Stimulated activated CD4-positive, alpha-beta T cell treated with anti-CD3 and anti-CD28 coated beads, TNF-alpha, amount 100 ng/mL, for 24 hours (primary cell): ENCODE measurements around the gene FLNC.
A peak's percentile ranks its signal among the peaks of the same experiment; 100 is the strongest.

Experiments used
- DNase-seq, 3 experiments: peaks; one replicate each; pipeline ENCODE4 v3.0.0-alpha.2; 2020; ENCODE audit warnings: low read depth in 3 of 3

The FLNC gene

DNA sequence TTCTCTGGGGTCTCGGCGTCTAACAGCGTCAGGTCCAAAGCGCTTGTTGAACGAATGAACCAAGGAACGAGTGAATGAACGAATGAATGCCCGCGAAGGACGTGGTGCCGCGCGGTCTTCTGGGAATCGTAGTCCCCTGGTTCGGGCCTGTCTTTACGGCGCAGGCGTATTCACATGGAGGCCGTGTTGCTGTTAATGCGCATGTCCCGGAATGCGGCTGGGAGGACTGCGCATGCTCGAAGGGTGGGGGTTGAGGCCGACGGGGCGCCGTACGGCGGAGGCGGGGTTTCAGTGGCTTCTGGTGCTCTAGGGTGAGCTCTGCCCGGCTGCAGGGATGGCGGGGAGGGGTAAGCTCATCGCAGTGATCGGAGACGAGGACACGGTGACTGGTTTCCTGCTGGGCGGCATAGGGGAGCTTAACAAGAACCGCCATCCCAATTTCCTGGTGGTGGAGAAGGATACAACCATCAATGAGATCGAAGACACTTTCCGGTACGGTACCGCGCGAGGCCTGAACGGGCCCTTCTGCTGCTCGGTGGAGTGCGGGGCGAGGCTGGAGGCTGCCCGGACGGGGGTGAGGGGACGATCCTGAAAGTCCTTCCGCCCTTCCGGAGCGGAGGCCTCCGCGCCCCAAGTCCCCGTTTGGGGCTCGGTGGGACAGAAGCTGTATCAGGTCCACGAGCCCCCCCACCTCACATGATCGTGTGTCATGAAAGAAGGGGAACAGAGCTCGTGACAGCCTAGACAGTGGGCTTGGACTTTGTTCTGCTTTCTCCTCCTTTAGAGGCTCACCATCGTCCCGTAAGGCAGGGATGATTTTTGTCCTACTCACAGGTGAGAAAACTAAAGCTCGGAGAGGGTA lies 32.6 kb downstream of the FLNC start, which contains the start of gene ATP6V1F:
Gene ATP6V1F (plus strand): TSS at position 286 of the 862 bp plus-strand sequence. CDS start 49 bp downstream, at position 335.
- peak; percentile 98 to 99 (median 99) for DNase-seq

- DNase-seq: peak in 1 of 3 experiments; percentile 47
Observed at GRCh38 chr7:128863433-128863989, 33.3 kb downstream of the FLNC start.

GRCh38 chr7:128865303-128865702 lies 35.1 kb downstream of the FLNC start:
- no peak for DNase-seq

DNA sequence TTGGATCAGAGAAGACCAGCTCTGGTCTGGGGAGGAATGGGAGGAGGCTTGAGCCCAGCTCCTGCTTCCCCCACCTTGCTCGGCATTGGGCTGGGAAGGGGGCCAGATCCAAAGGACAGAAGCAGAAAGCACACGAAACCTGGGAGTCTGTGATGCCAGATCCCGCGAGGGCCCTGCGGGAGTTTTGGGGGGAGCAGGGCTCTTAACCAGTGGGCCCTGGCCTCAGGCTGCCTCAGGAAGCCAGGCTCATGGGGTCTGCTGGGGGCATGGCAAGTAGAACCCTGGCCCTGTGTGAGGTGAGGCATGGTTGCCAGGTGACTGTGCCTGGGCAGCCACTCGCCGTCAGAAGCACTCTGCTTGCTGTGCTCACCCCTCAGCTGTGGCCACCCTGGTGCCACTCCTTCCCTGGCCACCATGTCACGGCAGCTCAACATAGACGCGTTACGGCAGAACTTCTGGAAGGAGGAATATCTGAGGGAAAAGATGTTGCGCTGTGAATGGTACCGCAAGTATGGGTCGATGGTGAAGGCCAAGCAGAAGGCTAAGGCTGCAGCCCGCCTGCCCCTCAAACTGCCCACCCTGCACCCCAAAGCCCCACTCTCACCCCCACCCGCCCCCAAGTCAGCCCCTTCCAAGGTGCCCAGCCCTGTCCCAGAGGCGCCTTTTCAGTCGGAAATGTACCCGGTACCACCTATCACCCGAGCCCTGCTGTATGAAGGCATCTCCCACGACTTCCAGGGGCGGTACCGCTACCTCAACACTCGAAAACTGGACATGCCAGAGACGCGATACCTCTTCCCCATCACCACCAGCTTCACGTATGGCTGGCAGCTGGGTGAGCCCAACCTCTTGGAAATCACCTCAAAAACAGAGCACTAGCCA lies 36.0 kb downstream of the FLNC start:
- no peak for DNase-seq

DNA sequence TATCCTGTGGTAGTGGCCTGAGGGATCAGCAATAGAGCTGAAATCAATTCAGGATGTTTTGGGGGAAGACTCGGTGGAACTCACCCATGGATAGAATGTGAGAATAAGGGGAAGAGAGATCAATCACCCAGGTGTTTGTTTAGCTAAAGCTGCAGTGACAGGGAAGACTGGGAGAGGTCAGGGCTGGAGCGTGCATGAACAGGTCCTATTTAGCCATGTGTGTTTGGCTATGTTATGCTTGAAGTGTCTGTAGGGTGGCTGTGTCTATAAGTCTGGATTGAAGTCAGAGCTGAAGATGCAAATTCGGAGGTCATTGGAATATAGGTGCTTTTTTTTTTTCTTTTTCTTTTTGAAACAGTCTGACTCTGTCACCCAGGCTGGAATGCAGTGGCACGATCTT lies 37.0 kb downstream of the FLNC start:
- no peak for DNase-seq

DNA sequence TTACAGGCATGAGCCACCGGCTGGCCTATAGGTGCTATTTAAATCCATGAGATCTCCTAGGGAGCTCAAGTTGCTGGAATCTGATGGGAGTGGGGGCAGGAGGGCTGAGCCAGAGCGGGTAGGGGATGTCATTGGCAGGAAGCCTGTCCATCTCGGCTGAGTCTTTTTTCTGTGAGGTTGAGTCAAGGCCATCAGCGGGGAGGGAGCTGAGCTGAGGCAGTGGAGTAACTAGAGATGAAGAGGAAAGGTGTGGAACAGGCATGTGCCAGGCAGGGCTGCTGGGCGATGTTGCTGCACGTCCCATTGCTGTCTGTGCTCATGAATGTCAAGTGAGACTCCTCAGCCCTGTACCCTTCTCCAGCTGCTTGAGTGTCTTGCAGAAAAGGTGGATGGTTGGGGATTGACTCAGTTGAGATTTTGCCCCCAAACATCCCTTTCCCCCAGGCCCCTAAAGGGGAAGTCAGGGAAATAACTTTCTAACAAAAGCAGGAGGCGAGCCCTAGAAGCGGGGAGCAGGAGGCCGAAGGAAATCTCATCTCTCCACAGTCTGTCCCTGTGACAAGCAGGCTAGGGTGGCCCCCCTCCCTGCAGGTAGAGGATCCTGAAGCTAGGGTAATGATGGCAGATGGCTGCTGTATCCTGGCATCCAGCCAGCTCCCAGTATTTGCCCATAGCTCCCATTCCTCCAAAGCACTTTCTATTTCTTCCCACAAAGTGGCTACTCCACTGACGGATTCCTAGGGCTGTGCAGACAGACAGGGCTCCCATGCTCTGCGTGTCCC lies 37.8 kb downstream of the FLNC start:
- DNase-seq: no peak

DNA sequence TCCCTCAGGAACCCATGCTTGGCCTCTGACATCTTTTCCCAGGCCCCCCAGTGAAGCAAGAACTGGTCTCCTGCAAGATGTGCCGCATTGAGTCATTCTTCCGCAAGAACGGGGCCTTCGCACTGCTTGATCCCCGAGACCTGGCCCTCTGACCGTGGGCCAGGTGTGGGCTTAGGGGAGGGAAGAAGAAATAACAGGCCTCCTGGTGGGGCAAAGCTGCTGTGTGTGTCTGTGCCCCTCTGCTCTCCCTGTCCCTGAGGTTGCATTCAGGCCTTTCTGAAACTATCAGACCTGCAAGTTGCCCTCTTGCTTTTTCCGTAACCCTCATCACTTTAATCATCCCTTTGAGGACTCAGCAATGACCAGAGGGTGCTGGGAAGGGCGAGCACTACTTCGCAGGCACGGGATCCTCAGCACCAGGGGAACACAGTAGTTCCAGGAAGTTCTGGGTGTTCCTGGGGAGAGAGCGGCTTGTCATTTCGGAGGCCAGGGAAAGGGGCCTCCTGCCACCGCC lies 38.5 kb downstream of the FLNC start:
- no peak for DNase-seq

DNA sequence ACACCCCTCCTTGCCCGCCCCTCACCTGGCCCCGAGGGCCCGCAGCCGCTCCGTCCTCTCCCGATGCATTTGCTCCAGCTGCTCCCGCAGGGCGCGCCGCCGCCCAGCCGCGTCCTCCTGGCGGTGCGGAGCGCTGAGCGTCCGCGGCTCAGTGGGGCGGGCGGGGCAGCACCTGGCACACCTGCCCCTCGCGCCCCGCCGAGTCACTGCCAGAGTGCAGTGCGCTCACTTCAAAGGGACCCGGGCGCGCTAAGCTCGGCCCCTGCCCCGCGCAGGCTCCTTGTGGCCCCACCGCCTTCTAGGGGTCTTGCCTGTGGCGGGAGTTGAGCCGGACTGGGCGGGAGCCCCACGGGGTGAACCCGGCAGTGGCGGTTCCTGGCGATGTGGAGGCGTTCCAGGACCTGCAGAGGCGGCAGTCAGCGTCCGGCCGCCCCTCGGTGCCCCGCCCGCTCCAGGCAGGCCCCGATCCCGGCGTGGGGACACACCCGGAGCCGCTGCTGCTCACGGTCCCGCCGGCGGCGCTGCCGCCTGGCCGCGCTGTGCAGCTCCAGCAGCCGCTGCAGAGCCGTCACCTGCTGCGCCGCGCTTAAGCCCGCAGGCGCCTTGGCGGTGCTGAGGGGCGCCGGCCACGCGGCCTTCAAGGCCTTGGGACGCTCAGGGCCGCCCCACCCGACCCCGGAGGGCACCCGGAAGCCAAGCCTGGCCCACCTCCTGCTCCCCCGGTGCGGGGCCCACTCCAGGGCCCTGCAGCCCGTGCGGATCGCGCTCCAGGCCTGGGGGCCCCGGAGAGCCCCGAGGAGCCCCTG lies 39.1 kb downstream of the FLNC start:
- peak in 1 of 3 experiments; percentile 42 for DNase-seq

DNA sequence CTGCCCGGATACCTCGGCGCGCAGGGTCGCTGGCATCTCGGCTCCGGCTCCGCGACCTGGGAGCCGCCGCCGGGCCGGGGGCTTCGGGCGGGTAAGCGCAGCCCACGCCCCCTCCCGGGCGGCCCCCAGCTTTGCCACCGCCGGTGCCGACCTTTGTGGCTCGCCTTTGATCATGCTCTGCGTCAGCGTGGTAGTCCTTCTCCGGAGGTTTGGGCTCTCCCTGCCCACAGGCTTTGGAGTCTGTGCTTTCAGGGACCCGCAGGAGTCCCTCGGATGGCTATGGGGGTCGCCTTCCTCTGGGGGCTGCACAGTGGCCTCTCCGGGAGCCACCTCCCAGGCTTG lies 39.7 kb downstream of the FLNC start:
- peak in 1 of 3 experiments; percentile 24 for DNase-seq

DNA sequence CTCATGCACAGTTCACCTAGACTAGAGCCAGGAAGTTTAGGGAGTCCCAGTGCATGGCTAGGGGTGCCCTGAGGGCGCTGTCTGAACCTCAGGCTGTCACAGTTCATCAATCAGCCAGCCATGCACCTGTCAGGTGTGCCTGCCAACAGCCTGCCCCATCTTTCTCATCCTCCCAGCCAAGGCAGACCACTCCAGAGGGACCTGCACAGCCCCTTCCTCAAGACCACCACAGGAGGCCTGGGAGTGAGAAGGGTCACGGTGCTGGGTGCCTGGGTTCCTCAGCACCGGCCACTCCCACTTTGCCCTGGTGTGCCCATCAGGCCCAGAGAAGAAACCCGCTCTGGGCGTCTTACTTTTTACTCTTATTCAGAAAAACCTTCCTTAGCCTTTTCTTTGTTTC lies 40.8 kb downstream of the FLNC start:
- DNase-seq: no peak

- DNase-seq: no peak
Observed at GRCh38 chr7:128872394-128872824, 42.2 kb downstream of the FLNC start.

- no peak for DNase-seq
Observed at GRCh38 chr7:128873234-128873633, 43.0 kb downstream of the FLNC start.

- DNase-seq: no peak
Observed at GRCh38 chr7:128874140-128875031, 44.2 kb downstream of the FLNC start.

- no peak for DNase-seq
Observed at GRCh38 chr7:128875523-128875948, 45.3 kb downstream of the FLNC start.

DNA sequence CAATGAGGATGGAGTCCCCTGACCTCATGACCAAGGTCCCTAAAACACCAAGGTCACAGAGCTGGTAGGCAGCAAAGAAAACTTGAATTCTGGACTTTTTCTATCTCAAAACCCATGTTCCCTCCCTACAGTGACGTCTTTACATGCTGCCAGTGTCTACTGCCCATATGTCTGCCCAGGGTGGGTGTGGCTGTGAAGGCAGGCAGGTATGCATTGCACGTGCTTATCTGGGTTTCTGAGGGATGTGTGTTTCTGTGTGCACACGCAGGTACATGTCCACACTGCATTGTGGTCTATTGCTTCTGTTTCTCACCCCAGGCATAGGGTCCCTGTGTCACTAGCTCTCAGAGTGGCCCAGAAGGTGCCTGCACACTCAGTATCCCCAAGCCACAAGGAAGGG lies 45.9 kb downstream of the FLNC start:
- DNase-seq: no peak

DNA sequence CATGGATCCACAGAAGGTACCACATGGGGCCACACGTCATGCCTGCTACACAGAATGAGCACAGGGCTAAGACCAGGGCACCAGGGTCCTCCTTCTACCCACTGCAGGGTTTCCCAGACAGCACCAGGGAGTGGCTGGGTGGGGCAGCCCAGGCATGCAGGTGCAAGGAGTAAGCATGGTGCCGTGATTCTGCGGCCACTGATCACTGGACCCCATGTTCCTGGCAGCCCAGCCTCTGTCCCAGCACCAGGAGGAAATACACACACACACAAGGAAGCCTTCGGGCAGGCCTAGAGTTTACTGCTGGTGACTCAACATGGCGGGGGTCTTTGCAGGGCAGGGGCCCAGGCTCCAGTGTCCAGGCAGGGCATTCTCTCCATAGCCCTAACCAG lies 46.4 kb downstream of the FLNC start:
- no peak for DNase-seq

GRCh38 chr7:128876978-128877755 lies 47.0 kb downstream of the FLNC start:
- no peak for DNase-seq

DNA sequence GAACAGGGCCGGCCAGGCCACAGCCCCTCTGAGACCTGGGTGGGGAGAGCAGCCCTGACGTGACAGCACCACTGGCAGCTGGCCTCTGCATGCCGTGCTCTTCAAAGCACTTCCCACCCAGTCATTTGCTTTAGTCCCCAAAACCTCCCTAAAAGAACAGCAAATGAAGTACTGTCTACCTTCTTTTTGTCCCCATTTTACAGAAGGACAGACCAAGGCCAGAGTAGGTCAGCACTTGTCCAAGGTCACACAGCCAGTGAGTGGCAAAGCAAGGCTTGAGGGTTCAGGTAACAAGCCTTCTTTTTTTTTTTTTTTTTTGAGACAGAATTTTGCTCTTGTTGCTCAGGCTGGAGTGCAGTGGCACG lies 47.5 kb downstream of the FLNC start:
- DNase-seq: no peak
